Loucy (cell line): ENCODE data around the gene DGKI.

ENCODE experiments used
- H2AFZ ChIP-seq: fragments of 200-600 bp; sonication (generic); 2 replicates; pipeline ENCODE4 v1.6.0; 2016; ENCODE audit warnings: antibody characterized with exemption, mild to moderate bottlenecking, low read length, moderate library complexity
- H3F3A ChIP-seq: fragments of 200-600 bp; 2 replicates; pipeline ENCODE4 v1.6.0; 2016; ENCODE audit warnings: antibody characterized with exemption, low read depth, mild to moderate bottlenecking
- H3K27me3 ChIP-seq: fragments of 200-600 bp; sonication (generic); 2 replicates; pipeline ENCODE4 v1.6.1; 2014; ENCODE audit warnings: low read length, mild to moderate bottlenecking; ENCODE audit not compliant: insufficient read depth, poor library complexity, severe bottlenecking
- H3K36me3 ChIP-seq: fragments of 200-600 bp; sonication (generic); 2 replicates; pipeline ENCODE4 v1.6.1; 2016; ENCODE audit warnings: low read length; ENCODE audit not compliant: insufficient read depth
- H3K4me1 ChIP-seq: fragments of 200-600 bp; sonication (generic); 2 replicates; pipeline ENCODE4 v1.5.1; 2014; ENCODE audit warnings: low read length, mild to moderate bottlenecking; ENCODE audit not compliant: insufficient read depth, poor library complexity, severe bottlenecking
- H3K4me2 ChIP-seq: fragments of 200-600 bp; sonication (generic); 2 replicates; pipeline ENCODE4 v1.6.0; 2014; ENCODE audit warnings: antibody characterized with exemption, low read length, low read depth, mild to moderate bottlenecking; ENCODE audit not compliant: poor library complexity, severe bottlenecking
- H3K4me3 ChIP-seq: fragments of 200-600 bp; sonication (generic); 2 replicates; pipeline ENCODE4 v1.5.1; 2014; ENCODE audit warnings: low read length, mild to moderate bottlenecking, mixed read lengths; ENCODE audit not compliant: poor library complexity, severe bottlenecking
- H3K79me2 ChIP-seq: fragments of 200-600 bp; sonication (generic); 2 replicates; pipeline ENCODE4 v1.6.1; 2014; ENCODE audit warnings: low read length; ENCODE audit not compliant: insufficient read depth
- H3K9ac ChIP-seq: fragments of 200-600 bp; sonication (generic); 2 replicates; pipeline ENCODE4 v1.6.0; 2014; ENCODE audit warnings: mild to moderate bottlenecking, low read depth, low read length, moderate library complexity; ENCODE audit not compliant: poor library complexity, severe bottlenecking
- H3K9me2 ChIP-seq: fragments of 200-600 bp; sonication (generic); replicated peaks from 2 replicates; pipeline ENCODE4 v1.6.1; 2016; ENCODE audit warnings: low read depth, low read length, mixed read lengths
- H3K9me3 ChIP-seq: fragments of 200-600 bp; sonication (generic); 2 replicates; pipeline ENCODE4 v1.6.1; 2014; ENCODE audit warnings: mild to moderate bottlenecking, antibody characterized with exemption, low read length, low read depth; ENCODE audit not compliant: insufficient read depth
- H4K20me1 ChIP-seq: fragments of 200-600 bp; sonication (generic); 2 replicates; pipeline ENCODE4 v1.6.0; 2014; ENCODE audit warnings: antibody characterized with exemption, low read length, mild to moderate bottlenecking; ENCODE audit not compliant: insufficient read depth, poor library complexity, severe bottlenecking
- CTCF ChIP-seq: fragments of 200-600 bp; sonication (generic); conservative IDR thresholded peaks from 2 replicates; pipeline ENCODE4 v1.5.1; 2014; ENCODE audit warnings: mild to moderate bottlenecking, antibody characterized with exemption, low read length
- EZH2phosphoT487 ChIP-seq: fragments of 200-600 bp; IDR thresholded peaks from 2 replicates; pipeline ENCODE4 v1.6.1; 2018; ENCODE audit warnings: antibody characterized with exemption, mild to moderate bottlenecking, moderate library complexity, borderline replicate concordance

DGKI gene

GRCh38 chr7:137418841-137419240, 427.9 kb downstream of the DGKI start:
- no peaks in the 10 kb centered on the region for H3F3A ChIP-seq
- no peaks in the 10 kb centered on the region for H3K9me2 ChIP-seq
- no peaks in the 10 kb centered on the region for H3K4me1 ChIP-seq
- no peak overlapping the region for H3K9ac ChIP-seq
- no peaks in the 10 kb centered on the region for H3K79me2 ChIP-seq
- no peak for TF ChIP-seq CTCF
- no peaks in the 10 kb centered on the region for H3K36me3 ChIP-seq
- no peak overlapping the region for H3K4me2 ChIP-seq
- no peaks in the 10 kb centered on the region for H3K9me3 ChIP-seq
- H2AFZ ChIP-seq, result no peak overlapping the region
- no peaks in the 10 kb centered on the region for H3K27me3 ChIP-seq
- H3K4me3 ChIP-seq, result no peak overlapping the region
- H4K20me1 ChIP-seq, result no peaks in the 10 kb centered on the region

DNA sequence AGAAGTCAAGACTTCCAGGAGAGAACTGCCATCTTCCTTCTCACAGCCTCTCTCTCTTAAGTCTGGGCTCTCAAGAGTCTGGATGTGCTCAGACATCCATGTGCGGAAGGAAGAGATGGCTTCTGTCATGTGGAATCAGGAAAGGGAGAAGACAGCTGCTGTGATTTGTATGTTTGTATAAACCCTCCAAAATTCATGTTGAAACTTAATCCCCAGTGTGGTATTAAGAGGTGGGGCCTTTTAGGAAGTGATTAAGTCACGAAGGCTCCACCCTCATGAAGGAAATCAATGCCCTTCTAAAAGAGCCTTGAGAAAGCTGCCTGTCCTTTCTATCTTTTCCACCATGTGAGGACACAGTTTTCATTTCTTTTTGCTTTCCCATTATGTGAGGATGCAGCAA, 429.3 kb downstream of the DGKI start:
- Histone ChIP-seq H3K36me3 (no peaks in the 10 kb centered on the region), H3K4me3 (no peak overlapping the region), H3K4me1 (no peaks in the 10 kb centered on the region), H3K79me2 (no peaks in the 10 kb centered on the region), H3K9ac (no peak overlapping the region), H3F3A (no peaks in the 10 kb centered on the region), H4K20me1 (no peaks in the 10 kb centered on the region), H3K27me3 (no peaks in the 10 kb centered on the region), H3K9me2 (no peaks in the 10 kb centered on the region), H3K4me2 (no peak overlapping the region), H2AFZ (no peak overlapping the region), H3K9me3 (no peaks in the 10 kb centered on the region)
- no peak for TF ChIP-seq CTCF
- no peak for TF ChIP-seq EZH2phosphoT487

DNA sequence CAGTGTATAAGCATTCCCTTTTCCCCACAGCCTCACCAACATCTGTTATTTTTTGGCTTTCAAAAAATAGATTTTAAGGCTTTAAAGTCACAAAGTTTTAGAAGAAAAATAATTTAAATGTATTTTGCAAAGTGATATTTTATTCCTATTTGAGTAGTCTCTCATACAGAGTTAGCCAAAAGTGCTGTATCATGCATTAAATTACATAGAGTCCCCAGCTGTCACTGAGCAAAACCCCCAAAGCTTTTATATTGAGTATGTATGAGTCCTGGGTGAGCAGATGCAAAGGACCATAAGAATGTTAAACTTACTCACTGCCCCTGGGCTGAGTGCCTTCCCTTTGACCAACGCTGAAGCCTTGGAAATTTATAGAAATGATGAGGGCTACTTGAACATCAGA, 432.9 kb downstream of the DGKI start:
- Histone ChIP-seq H2AFZ (no peak overlapping the region), H3K36me3 (no peaks in the 10 kb centered on the region), H3K9me3 (no peaks in the 10 kb centered on the region), H3K4me1 (no peaks in the 10 kb centered on the region), H3K9ac (no peak overlapping the region), H4K20me1 (no peaks in the 10 kb centered on the region), H3K27me3 (no peaks in the 10 kb centered on the region), H3K79me2 (no peaks in the 10 kb centered on the region), H3F3A (no peaks in the 10 kb centered on the region), H3K4me2 (no peak overlapping the region), H3K9me2 (no peaks in the 10 kb centered on the region), H3K4me3 (no peak overlapping the region)
- TF ChIP-seq EZH2phosphoT487 (no peak), CTCF (no peak)
